ENCODE results near the gene CAPN12. TPM values are rescaled to one million over a fixed set of nuclear protein-coding genes. Genes with fewer than 3 reads are reported as not detected.

The CAPN12 gene
- total RNA-seq, 1 experiment from 2014 or later = 8.8 TPM

GRCh38 chr19:38686530-38686888 is 57.8 kb downstream of the CAPN12 start:
- H4K20me1 ChIP-seq (ENCODE audit: insufficient read depth) = no peaks in the 10 kb centered on the region
- peaks cover 89% of the 10 kb centered on the region for H3K79me2 ChIP-seq (ENCODE audit: insufficient read depth, low read length)
- no peak for TF ChIP-seq ZBTB33 (IDR thresholded peaks at IDR 0.05; ENCODE audit: extremely low read depth, insufficient replicate concordance, low read length)
- TF ChIP-seq CTCF (IDR thresholded peaks at IDR 0.05 in 2 of 3, conservative IDR thresholded peaks at IDR 0.05 in 1 of 3; ENCODE audit: borderline replicate concordance in 1 of 3, insufficient read depth in 1 of 3, low read depth in 2 of 3, low read length in 2 of 3) = peak in 1 of 3 experiments; percentile 13; a peak in 2 of 6 replicates
- no peak for TF ChIP-seq CBX3 (IDR thresholded peaks at IDR 0.05; ENCODE audit: low read depth)
- peaks cover 0 to 30% of the 10 kb centered on the region in 2 experiments; a peak in 2 of 4 replicates for H3K36me3 ChIP-seq (ENCODE audit: control insufficient read depth in 1 of 2, insufficient read depth in 2 of 2, low read length in 2 of 2)
- peak overlapping the region; percentile 98 for H3K27ac ChIP-seq (ENCODE audit: low read depth, low read length)
- ChIA-PET POLR2A (interaction anchor here (1.0 kb wide), 1 partner anchor 39 kb away, joined by 3 read pairs; the partner anchor contains the start of gene ACTN4), CTCF (interaction anchor here (1.5 kb wide), 1 partner anchor 52 kb away, joined by 3 read pairs; no protein-coding TSS in a partner anchor), RAD21 (ENCODE audit: low non-redundant PET in 1 of 2, low total read pairs in 2 of 2, uncharacterized antibody in 2 of 2, unreplicated experiment in 2 of 2) (interaction anchor here in 1 of 2 experiments (0.8 kb wide), 1 partner anchor 39 kb away, joined by 8 read pairs; the partner anchor contains the start of gene ACTN4)
- DNase-seq (ENCODE audit: low read depth, low spot score) (no peak), ATAC-seq (no peak)
- H3K4me2 ChIP-seq (ENCODE audit: low read length) = peak overlapping the region; percentile 86
- H3K9me2 ChIP-seq (ENCODE audit: insufficient read depth) = no peaks in the 10 kb centered on the region
- H3K9ac ChIP-seq (ENCODE audit: low read length) = peak overlapping the region; percentile 83
- peak overlapping the region in 1 of 2 experiments; percentile 53; a peak in 1 of 4 replicates for H3K4me3 ChIP-seq (replicated peaks in 1 of 2; ENCODE audit: low read depth in 1 of 2, low read length in 2 of 2)
- intact Hi-C loops (cut with micrococcal nuclease) = no loop called here
- H3K9me3 ChIP-seq (ENCODE audit: control insufficient read depth in 1 of 2, insufficient read depth in 1 of 2, low read depth in 1 of 2, low read length in 2 of 2) = peaks cover 0 to 5% of the 10 kb centered on the region in 2 experiments; a peak in 1 of 4 replicates
- no peak overlapping the region for H2AFZ ChIP-seq (ENCODE audit: low read depth, low read length, poor library complexity, severe bottlenecking)
- no TSS peak for BruUV-seq (replicated peaks)
- peaks cover 92 to 99% of the 10 kb centered on the region in 2 experiments for H3K4me1 ChIP-seq (ENCODE audit: control insufficient read depth in 1 of 2, insufficient read depth in 2 of 2, low read length in 2 of 2)
- no peaks in the 10 kb centered on the region for H3K27me3 ChIP-seq (ENCODE audit: insufficient read depth, low read length)
